ENCODE results near the gene DCTD. TPM values are rescaled to one million over a fixed set of nuclear protein-coding genes. Genes with fewer than 3 reads are reported as not detected.

The DCTD gene
- total and polyA plus RNA-seq, 10 of the 15 experiments (the other 5 are each of a cell fraction or from before 2014, with no cell fraction given): 37.8 to 137 (median 92.1) TPM

- ChIA-PET POLR2A (no interaction called here), RAD21 (ENCODE audit: unreplicated experiment) (interaction anchor here (0.9 kb wide), 1 partner anchor 26 kb away, joined by 3 read pairs; no protein-coding TSS in a partner anchor), SMC1A (ENCODE audit: uncharacterized antibody, unreplicated experiment) (no interaction called here), CTCF (interaction anchor here (5.4 kb wide), 1 partner anchor 29 kb away, joined by 26 read pairs; no protein-coding TSS in a partner anchor)
- FAIRE-seq: no peak
- H3K79me2 ChIP-seq (ENCODE audit: control insufficient read depth, insufficient read depth, low read length): no peaks in the 10 kb centered on the region
- no TSS peak for BruUV-seq (replicated peaks)
- H3K4me1 ChIP-seq (ENCODE audit: control insufficient read depth, insufficient read depth, low read length): no peaks in the 10 kb centered on the region
- no peak for ATAC-seq
- H3K9ac ChIP-seq (ENCODE audit: control insufficient read depth, insufficient read depth, low read length): no peak overlapping the region
- peaks cover 27 to 31% of the 10 kb centered on the region in 2 experiments for H3K36me3 ChIP-seq (ENCODE audit: control insufficient read depth in 2 of 2, insufficient read depth in 2 of 2, low read length in 1 of 2)
- WGBS (ENCODE audit: insufficient coverage, insufficient replicate concordance, low lambda C conversion rate, missing lambda C conversion rate): 98% methylated on average over 8 of the region's 8 CpGs
- no peak overlapping the region for H3K27ac ChIP-seq (ENCODE audit: control insufficient read depth, insufficient read depth)
- no peaks in the 10 kb centered on the region for H3K27me3 ChIP-seq (replicated peaks in 1 of 2; ENCODE audit: control insufficient read depth in 2 of 2, insufficient read depth in 2 of 2, low read length in 1 of 2)
- no peak overlapping the region for H3K4me2 ChIP-seq (ENCODE audit: control insufficient read depth, insufficient read depth)
- DNase-seq (ENCODE audit: low read depth, low spot score): no peak
- TF ChIP-seq PML (IDR thresholded peaks at IDR 0.05; ENCODE audit: low read length): no peak
- no peak for TF ChIP-seq MTA2 (IDR thresholded peaks at IDR 0.05; ENCODE audit: low read depth)
- TF ChIP-seq KLF5 (IDR thresholded peaks at IDR 0.05; ENCODE audit: partially characterized antibody): no peak
- TF ChIP-seq CUX1 (IDR thresholded peaks at IDR 0.05; ENCODE audit: insufficient replicate concordance, low read depth, low read length): no peak
- TF ChIP-seq, protein P1, sequence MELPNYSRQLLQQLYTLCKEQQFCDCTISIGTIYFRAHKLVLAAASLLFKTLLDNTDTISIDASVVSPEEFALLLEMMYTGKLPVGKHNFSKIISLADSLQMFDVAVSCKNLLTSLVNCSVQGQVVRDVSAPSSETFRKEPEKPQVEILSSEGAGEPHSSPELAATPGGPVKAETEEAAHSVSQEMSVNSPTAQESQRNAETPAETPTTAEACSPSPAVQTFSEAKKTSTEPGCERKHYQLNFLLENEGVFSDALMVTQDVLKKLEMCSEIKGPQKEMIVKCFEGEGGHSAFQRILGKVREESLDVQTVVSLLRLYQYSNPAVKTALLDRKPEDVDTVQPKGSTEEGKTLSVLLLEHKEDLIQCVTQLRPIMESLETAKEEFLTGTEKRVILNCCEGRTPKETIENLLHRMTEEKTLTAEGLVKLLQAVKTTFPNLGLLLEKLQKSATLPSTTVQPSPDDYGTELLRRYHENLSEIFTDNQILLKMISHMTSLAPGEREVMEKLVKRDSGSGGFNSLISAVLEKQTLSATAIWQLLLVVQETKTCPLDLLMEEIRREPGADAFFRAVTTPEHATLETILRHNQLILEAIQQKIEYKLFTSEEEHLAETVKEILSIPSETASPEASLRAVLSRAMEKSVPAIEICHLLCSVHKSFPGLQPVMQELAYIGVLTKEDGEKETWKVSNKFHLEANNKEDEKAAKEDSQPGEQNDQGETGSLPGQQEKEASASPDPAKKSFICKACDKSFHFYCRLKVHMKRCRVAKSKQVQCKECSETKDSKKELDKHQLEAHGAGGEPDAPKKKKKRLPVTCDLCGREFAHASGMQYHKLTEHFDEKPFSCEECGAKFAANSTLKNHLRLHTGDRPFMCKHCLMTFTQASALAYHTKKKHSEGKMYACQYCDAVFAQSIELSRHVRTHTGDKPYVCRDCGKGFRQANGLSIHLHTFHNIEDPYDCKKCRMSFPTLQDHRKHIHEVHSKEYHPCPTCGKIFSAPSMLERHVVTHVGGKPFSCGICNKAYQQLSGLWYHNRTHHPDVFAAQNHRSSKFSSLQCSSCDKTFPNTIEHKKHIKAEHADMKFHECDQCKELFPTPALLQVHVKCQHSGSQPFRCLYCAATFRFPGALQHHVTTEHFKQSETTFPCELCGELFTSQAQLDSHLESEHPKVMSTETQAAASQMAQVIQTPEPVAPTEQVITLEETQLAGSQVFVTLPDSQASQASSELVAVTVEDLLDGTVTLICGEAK (IDR thresholded peaks at IDR 0.05; ENCODE audit: borderline replicate concordance): no peak
- TF ChIP-seq, protein P2, sequence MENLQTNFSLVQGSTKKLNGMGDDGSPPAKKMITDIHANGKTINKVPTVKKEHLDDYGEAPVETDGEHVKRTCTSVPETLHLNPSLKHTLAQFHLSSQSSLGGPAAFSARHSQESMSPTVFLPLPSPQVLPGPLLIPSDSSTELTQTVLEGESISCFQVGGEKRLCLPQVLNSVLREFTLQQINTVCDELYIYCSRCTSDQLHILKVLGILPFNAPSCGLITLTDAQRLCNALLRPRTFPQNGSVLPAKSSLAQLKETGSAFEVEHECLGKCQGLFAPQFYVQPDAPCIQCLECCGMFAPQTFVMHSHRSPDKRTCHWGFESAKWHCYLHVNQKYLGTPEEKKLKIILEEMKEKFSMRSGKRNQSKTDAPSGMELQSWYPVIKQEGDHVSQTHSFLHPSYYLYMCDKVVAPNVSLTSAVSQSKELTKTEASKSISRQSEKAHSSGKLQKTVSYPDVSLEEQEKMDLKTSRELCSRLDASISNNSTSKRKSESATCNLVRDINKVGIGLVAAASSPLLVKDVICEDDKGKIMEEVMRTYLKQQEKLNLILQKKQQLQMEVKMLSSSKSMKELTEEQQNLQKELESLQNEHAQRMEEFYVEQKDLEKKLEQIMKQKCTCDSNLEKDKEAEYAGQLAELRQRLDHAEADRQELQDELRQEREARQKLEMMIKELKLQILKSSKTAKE (IDR thresholded peaks at IDR 0.05; ENCODE audit: low read depth, poor library complexity, severe bottlenecking): no peak
- TF ChIP-seq SMC3 (IDR thresholded peaks at IDR 0.05; ENCODE audit: borderline replicate concordance, low read length): no peak
- TF ChIP-seq, protein P3, sequence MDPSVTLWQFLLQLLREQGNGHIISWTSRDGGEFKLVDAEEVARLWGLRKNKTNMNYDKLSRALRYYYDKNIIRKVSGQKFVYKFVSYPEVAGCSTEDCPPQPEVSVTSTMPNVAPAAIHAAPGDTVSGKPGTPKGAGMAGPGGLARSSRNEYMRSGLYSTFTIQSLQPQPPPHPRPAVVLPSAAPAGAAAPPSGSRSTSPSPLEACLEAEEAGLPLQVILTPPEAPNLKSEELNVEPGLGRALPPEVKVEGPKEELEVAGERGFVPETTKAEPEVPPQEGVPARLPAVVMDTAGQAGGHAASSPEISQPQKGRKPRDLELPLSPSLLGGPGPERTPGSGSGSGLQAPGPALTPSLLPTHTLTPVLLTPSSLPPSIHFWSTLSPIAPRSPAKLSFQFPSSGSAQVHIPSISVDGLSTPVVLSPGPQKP (IDR thresholded peaks at IDR 0.05; ENCODE audit: low read depth, low read length): no peak
- no peak for TF ChIP-seq PKNOX1 (IDR thresholded peaks at IDR 0.05)
- H2AFZ ChIP-seq (ENCODE audit: control insufficient read depth, low read depth, low read length): no peak overlapping the region
- intact Hi-C loops (cut with micrococcal nuclease; ENCODE audit: unreplicated experiment) (no loop called here), in situ Hi-C loops (cut with MboI) (no loop called here)
- H4K20me1 ChIP-seq (ENCODE audit: control insufficient read depth, insufficient read depth): no peaks in the 10 kb centered on the region
- H3K9me3 ChIP-seq (replicated peaks; ENCODE audit: control insufficient read depth, insufficient read depth, low read length): no peaks in the 10 kb centered on the region
- H3K4me3 ChIP-seq: no peak overlapping the region
These were observed 20.8 kb downstream of the DCTD start for GRCh38 chr4:182896421-182896820.
